ENCODE measurements around the gene RDM1. TPM values are rescaled to one million over a fixed set of nuclear protein-coding genes. Genes with fewer than 3 reads are reported as not detected.

The RDM1 gene
- total RNA-seq, 1 experiment from 2014 or later: 11.7 TPM

DNA sequence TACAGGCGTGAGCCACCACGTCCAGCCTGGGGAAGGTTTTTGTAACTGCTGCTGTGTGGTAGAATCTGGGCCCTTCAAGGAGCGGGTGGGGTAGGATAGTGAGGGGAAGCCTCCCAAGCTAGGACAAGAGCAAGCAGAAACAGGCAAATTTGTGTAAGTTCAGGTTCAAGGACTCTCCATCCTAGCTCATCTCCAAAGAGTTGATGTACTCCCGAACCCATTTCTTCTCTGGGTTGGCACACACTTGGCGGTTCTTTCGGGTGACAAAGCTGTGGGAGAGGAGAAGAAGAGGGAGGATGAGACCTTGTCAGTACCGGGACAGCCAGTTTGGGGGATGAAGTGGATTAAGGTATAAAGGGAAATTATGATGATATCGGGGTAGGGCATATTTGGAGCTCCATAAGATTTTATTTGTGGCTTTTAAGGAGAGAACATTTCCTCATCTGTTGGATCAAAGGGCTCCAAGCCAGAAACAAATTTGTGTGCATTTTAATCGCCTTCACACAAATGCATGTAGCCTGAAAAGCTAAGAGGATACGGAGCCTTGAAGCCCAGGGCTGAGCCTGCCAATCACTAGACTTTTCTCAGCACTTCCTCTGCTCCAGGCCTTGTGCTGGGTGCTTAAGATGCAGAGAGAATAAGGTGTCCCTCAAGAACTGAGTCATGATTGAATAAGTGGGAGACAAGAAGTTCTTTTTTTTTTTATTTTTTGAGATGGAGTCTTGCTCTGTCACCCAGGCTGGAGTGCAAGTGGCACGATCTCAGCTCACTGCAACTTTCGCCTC, 58.2 kb downstream of the RDM1 start:
- TF ChIP-seq, protein P1, sequence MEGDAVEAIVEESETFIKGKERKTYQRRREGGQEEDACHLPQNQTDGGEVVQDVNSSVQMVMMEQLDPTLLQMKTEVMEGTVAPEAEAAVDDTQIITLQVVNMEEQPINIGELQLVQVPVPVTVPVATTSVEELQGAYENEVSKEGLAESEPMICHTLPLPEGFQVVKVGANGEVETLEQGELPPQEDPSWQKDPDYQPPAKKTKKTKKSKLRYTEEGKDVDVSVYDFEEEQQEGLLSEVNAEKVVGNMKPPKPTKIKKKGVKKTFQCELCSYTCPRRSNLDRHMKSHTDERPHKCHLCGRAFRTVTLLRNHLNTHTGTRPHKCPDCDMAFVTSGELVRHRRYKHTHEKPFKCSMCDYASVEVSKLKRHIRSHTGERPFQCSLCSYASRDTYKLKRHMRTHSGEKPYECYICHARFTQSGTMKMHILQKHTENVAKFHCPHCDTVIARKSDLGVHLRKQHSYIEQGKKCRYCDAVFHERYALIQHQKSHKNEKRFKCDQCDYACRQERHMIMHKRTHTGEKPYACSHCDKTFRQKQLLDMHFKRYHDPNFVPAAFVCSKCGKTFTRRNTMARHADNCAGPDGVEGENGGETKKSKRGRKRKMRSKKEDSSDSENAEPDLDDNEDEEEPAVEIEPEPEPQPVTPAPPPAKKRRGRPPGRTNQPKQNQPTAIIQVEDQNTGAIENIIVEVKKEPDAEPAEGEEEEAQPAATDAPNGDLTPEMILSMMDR (IDR thresholded peaks at IDR 0.05 in 2 of 3, conservative IDR thresholded peaks at IDR 0.05 in 1 of 3; ENCODE audit: borderline replicate concordance in 1 of 3, insufficient read depth in 1 of 3, low read depth in 2 of 3, low read length in 2 of 3): no peak
- no peak for TF ChIP-seq FOSL1 (IDR thresholded peaks at IDR 0.05; ENCODE audit: low read depth)
- TF ChIP-seq ELF1 (IDR thresholded peaks at IDR 0.05; ENCODE audit: borderline replicate concordance, low read depth): no peak
- no peak for TF ChIP-seq POLR2AphosphoS5 (IDR thresholded peaks at IDR 0.05; ENCODE audit: low read depth, low read length)
- TF ChIP-seq, protein P2, sequence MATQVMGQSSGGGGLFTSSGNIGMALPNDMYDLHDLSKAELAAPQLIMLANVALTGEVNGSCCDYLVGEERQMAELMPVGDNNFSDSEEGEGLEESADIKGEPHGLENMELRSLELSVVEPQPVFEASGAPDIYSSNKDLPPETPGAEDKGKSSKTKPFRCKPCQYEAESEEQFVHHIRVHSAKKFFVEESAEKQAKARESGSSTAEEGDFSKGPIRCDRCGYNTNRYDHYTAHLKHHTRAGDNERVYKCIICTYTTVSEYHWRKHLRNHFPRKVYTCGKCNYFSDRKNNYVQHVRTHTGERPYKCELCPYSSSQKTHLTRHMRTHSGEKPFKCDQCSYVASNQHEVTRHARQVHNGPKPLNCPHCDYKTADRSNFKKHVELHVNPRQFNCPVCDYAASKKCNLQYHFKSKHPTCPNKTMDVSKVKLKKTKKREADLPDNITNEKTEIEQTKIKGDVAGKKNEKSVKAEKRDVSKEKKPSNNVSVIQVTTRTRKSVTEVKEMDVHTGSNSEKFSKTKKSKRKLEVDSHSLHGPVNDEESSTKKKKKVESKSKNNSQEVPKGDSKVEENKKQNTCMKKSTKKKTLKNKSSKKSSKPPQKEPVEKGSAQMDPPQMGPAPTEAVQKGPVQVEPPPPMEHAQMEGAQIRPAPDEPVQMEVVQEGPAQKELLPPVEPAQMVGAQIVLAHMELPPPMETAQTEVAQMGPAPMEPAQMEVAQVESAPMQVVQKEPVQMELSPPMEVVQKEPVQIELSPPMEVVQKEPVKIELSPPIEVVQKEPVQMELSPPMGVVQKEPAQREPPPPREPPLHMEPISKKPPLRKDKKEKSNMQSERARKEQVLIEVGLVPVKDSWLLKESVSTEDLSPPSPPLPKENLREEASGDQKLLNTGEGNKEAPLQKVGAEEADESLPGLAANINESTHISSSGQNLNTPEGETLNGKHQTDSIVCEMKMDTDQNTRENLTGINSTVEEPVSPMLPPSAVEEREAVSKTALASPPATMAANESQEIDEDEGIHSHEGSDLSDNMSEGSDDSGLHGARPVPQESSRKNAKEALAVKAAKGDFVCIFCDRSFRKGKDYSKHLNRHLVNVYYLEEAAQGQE (IDR thresholded peaks at IDR 0.05; ENCODE audit: low read depth): no peak
- no peak for TF ChIP-seq POLR2A (IDR thresholded peaks at IDR 0.05; ENCODE audit: borderline replicate concordance, extremely low read depth, insufficient read depth, insufficient read length)
- no peak for TF ChIP-seq EGR1 (IDR thresholded peaks at IDR 0.05; ENCODE audit: low read depth)
- CTCF ChIA-PET: no interaction called here
- H3K9me3 ChIP-seq (ENCODE audit: control insufficient read depth in 1 of 2, insufficient read depth in 1 of 2, low read depth in 1 of 2, low read length in 2 of 2): no peaks in the 10 kb centered on the region
- POLR2A ChIA-PET: no interaction called here
- no peaks in the 10 kb centered on the region for H3K27me3 ChIP-seq (ENCODE audit: insufficient read depth, low read length)
- H3K9me2 ChIP-seq (ENCODE audit: insufficient read depth): no peaks in the 10 kb centered on the region
- RAD21 ChIA-PET (ENCODE audit: low non-redundant PET in 1 of 2, low total read pairs in 2 of 2, uncharacterized antibody in 2 of 2, unreplicated experiment in 2 of 2): no interaction called here
- DNase-seq (ENCODE audit: low read depth, low spot score) (no peak), ATAC-seq (no peak)
- H3K4me3 ChIP-seq (replicated peaks in 1 of 2; ENCODE audit: low read depth in 1 of 2, low read length in 2 of 2): no peak overlapping the region
- no TSS peak for BruUV-seq (replicated peaks)
- H4K20me1 ChIP-seq (ENCODE audit: insufficient read depth): no peaks in the 10 kb centered on the region
- no peaks in the 10 kb centered on the region for H3K4me1 ChIP-seq (ENCODE audit: control insufficient read depth in 1 of 2, insufficient read depth in 2 of 2, low read length in 2 of 2)
- H3K27ac ChIP-seq (ENCODE audit: low read depth, low read length): no peak overlapping the region
- H3K4me2 ChIP-seq (ENCODE audit: low read length): no peak overlapping the region
- H3K9ac ChIP-seq (ENCODE audit: low read length): no peak overlapping the region
- intact Hi-C loops (cut with micrococcal nuclease): no loop called here
- no peaks in the 10 kb centered on the region for H3K79me2 ChIP-seq (ENCODE audit: insufficient read depth, low read length)
- no peak overlapping the region for H2AFZ ChIP-seq (ENCODE audit: low read depth, low read length, poor library complexity, severe bottlenecking)
- H3K36me3 ChIP-seq (ENCODE audit: control insufficient read depth in 1 of 2, insufficient read depth in 2 of 2, low read length in 2 of 2): no peaks in the 10 kb centered on the region
